HEK293T (cell line): ENCODE results near the gene CSRP1.

Experiments used
- CTCF ChIA-PET: fragments of 350-600 bp; formaldehyde crosslinking; extraction: SDS; loops from one replicate; lab custom pipeline; 2021; ENCODE audit warnings: antibody characterized with exemption, inconsistent platforms; lab: Yijun Ruan, JAX
- POLR2A ChIA-PET: fragments of 350-600 bp; formaldehyde crosslinking; extraction: SDS; loops from one replicate; lab custom pipeline; 2020; ENCODE audit warnings: antibody characterized with exemption, inconsistent platforms; lab: Yijun Ruan, JAX
- DNase-seq: peaks from one replicate; pipeline ENCODE4 v3.0.0; 2012; ENCODE audit warnings: mixed read lengths; ENCODE audit errors: extremely low spot score
- ARNT ChIP-seq: fragments of 450-650 bp; IDR thresholded peaks from 2 replicates; pipeline ENCODE4 v1.6.1; 2017; ENCODE audit warnings: mild to moderate bottlenecking
- BHLHE40 ChIP-seq: fragments of 450-650 bp; IDR thresholded peaks from 2 replicates; pipeline ENCODE4 v1.6.1; 2016; ENCODE audit warnings: mild to moderate bottlenecking, moderate library complexity, borderline replicate concordance
- CTBP1 ChIP-seq: fragments of 450-650 bp; IDR thresholded peaks from 2 replicates; pipeline ENCODE4 v1.6.1; 2016; ENCODE audit warnings: borderline replicate concordance
- ELF4 ChIP-seq: fragments of 450-650 bp; IDR thresholded peaks from 2 replicates; pipeline ENCODE4 v1.6.1; 2017; ENCODE audit warnings: antibody characterized with exemption
- FOXA1 ChIP-seq: fragments of 450-650 bp; IDR thresholded peaks from 2 replicates; pipeline ENCODE4 v1.6.1; 2016; ENCODE audit warnings: mild to moderate bottlenecking
- FOXK2 ChIP-seq: fragments of 450-650 bp; IDR thresholded peaks from 2 replicates; pipeline ENCODE4 v1.6.1; 2016; ENCODE audit warnings: mild to moderate bottlenecking
- FOXM1 ChIP-seq: fragments of 450-650 bp; IDR thresholded peaks from 2 replicates; pipeline ENCODE4 v1.6.1; 2017; ENCODE audit warnings: mild to moderate bottlenecking, borderline replicate concordance
- HDGF ChIP-seq: fragments of 450-650 bp; IDR thresholded peaks from 2 replicates; pipeline ENCODE4 v1.6.1; 2017; ENCODE audit warnings: antibody characterized with exemption, borderline replicate concordance
- L3MBTL2 ChIP-seq: fragments of 450-650 bp; conservative IDR thresholded peaks from 2 replicates; pipeline ENCODE4 v1.6.1; 2016; ENCODE audit warnings: mild to moderate bottlenecking
- LEF1 ChIP-seq: fragments of 450-650 bp; IDR thresholded peaks from 2 replicates; pipeline ENCODE4 v1.6.1; 2017; ENCODE audit warnings: mild to moderate bottlenecking, borderline replicate concordance
- NFRKB ChIP-seq: fragments of 450-650 bp; IDR thresholded peaks from 2 replicates; pipeline ENCODE4 v1.6.1; 2016; ENCODE audit warnings: mild to moderate bottlenecking, moderate library complexity
- SP1 ChIP-seq: fragments of 450-650 bp; IDR thresholded peaks from 2 replicates; pipeline ENCODE4 v1.6.1; 2017
- SUZ12 ChIP-seq: fragments of 450-650 bp; IDR thresholded peaks from 2 replicates; pipeline ENCODE4 v1.6.1; 2016; ENCODE audit warnings: mild to moderate bottlenecking
- TARDBP ChIP-seq: fragments of 450-650 bp; IDR thresholded peaks from 2 replicates; pipeline ENCODE4 v1.6.1; 2016
- ZNF384 ChIP-seq: fragments of 450-650 bp; IDR thresholded peaks from 2 replicates; pipeline ENCODE4 v1.6.1; 2016
- TF ChIP-seq, protein P1 (sequence below): fragments of 450-650 bp; IDR thresholded peaks from 2 replicates; pipeline ENCODE4 v1.6.1; 2016

Gene CSRP1

DNA sequence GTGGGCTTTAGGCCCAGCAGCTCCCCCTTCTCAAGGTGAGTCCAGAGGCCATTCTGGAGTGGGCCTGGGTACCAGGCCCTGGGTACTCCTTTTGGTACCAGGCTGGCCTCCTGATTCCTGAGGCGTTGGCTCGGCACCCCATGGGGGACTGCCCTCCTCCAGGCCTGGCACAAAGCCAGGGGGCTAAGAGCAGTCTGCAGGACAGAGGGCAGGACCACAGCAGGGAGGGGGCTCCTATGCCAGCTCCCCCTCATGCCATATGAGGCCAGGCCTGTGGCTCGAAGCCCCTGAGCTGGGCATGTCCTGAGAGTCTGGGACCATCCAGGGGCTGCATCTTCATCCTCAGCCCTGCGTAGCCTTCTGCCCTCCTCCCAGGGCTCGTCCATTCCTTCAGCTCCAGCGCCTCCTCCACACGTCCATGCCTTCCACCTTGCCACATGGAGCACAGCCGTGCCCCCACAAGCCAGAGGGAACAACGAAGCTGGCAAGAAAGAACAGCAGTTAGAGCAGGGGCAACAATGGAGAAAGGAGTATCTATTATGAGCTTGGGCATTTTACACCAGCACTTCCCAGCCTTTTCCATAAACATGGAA lies 41.1 kb downstream of the CSRP1 start:
- no peak for TF ChIP-seq FOXA1
- no peak for TF ChIP-seq BHLHE40
- TF ChIP-seq, protein P1, sequence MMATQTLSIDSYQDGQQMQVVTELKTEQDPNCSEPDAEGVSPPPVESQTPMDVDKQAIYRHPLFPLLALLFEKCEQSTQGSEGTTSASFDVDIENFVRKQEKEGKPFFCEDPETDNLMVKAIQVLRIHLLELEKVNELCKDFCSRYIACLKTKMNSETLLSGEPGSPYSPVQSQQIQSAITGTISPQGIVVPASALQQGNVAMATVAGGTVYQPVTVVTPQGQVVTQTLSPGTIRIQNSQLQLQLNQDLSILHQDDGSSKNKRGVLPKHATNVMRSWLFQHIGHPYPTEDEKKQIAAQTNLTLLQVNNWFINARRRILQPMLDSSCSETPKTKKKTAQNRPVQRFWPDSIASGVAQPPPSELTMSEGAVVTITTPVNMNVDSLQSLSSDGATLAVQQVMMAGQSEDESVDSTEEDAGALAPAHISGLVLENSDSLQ: no peak
- no peak for TF ChIP-seq ELF4
- TF ChIP-seq ZNF384: no peak
- TF ChIP-seq HDGF: no peak
- TF ChIP-seq SP1: no peak
- no peak for TF ChIP-seq ARNT
- TF ChIP-seq CTBP1: no peak
- no peak for TF ChIP-seq NFRKB
- no peak for TF ChIP-seq LEF1
- TF ChIP-seq TARDBP: no peak
- no peak for TF ChIP-seq FOXK2
- no peak for TF ChIP-seq FOXM1
- TF ChIP-seq SUZ12: no peak
- TF ChIP-seq L3MBTL2: no peak
- CTCF ChIA-PET: interaction anchor here (0.8 kb wide), 1 partner anchor 30 kb away, joined by 3 read pairs; no protein-coding TSS in a partner anchor
- POLR2A ChIA-PET: no interaction called here
- DNase-seq: no peak

DNA sequence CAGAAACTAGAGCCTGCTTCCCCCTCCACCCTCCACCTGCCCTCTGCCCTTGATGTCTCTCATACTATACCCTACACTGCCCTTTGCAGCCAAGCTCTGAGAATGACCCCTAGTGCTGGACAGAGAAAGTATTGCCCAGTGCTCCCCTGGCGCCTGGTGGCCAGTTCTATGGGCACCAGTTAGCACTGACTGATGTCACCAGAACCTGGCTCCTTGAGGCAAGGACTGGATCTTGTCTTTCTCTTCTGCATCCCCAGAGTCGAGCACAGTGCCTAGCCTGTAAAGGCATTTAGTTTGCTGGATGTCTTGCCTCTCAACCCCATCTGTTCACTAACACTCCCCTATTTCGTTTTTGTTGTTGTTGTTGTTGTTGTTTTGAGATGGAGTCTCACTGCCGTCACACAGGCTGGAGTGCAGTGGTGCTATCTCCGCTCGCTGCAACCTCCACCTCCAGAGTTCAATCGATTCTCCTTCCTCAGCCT lies 43.8 kb downstream of the CSRP1 start:
- no peak for DNase-seq
- POLR2A ChIA-PET: no interaction called here
- TF ChIP-seq, protein P1: no peak
- no peak for TF ChIP-seq FOXM1
- no peak for TF ChIP-seq ZNF384
- TF ChIP-seq BHLHE40: no peak
- TF ChIP-seq FOXA1: no peak
- no peak for TF ChIP-seq ARNT
- no peak for TF ChIP-seq LEF1
- no peak for TF ChIP-seq L3MBTL2
- TF ChIP-seq FOXK2: no peak
- no peak for TF ChIP-seq SUZ12
- CTCF ChIA-PET: interaction anchor here (0.6 kb wide), 1 partner anchor 28 kb away, joined by 3 read pairs; no protein-coding TSS in a partner anchor

DNA sequence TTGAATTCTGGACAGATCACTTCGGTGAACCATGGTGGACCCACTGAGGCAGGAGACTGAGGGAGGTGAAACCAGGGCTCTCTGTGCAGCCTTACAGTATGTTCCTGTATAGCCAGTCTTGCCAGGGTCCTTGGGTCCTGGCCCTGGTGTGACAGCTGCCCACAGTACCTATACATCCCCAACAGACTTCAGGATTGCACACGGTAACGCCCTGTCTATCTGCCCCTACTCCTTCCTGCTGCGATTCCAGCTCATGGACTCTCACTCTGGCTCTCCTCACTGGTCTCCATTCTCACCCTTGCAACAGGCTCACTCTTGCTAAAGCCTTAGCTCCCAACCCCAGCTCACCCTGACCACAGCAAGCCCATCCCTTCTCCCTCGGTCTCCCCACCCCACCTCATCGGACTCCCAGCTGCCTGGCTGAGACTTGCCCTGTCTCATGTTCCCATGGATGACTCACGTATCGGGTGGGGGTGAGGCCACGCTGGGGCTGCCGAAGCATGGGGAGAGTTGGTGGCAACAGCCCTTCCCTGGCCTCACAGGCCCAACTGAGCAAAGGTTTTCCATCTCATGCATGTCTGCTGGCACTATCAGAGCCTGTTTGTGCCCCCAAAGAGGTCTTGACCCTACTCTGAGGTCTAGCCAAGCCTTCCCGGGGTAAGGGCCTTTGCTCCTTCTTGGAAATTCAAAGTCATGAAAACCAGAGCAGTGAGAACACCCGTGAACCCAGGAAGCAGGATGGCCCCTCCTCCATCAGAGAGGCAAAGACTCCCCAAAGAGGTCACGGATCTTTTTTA lies 45.1 kb downstream of the CSRP1 start:
- CTCF ChIA-PET: interaction anchor here (0.7 to 3.0 kb wide), 4 partner anchors 14 to 51 kb away, joined by 3 to 10 read pairs (median 6); no protein-coding TSS in a partner anchor
- POLR2A ChIA-PET: interaction anchor here (1.1 kb wide), 1 partner anchor 20 kb away, joined by 4 read pairs; no protein-coding TSS in a partner anchor
- TF ChIP-seq L3MBTL2 (peak; percentile 39), FOXM1 (no peak), SP1 (no peak), NFRKB (no peak)
- peak; percentile 61 for DNase-seq

DNA sequence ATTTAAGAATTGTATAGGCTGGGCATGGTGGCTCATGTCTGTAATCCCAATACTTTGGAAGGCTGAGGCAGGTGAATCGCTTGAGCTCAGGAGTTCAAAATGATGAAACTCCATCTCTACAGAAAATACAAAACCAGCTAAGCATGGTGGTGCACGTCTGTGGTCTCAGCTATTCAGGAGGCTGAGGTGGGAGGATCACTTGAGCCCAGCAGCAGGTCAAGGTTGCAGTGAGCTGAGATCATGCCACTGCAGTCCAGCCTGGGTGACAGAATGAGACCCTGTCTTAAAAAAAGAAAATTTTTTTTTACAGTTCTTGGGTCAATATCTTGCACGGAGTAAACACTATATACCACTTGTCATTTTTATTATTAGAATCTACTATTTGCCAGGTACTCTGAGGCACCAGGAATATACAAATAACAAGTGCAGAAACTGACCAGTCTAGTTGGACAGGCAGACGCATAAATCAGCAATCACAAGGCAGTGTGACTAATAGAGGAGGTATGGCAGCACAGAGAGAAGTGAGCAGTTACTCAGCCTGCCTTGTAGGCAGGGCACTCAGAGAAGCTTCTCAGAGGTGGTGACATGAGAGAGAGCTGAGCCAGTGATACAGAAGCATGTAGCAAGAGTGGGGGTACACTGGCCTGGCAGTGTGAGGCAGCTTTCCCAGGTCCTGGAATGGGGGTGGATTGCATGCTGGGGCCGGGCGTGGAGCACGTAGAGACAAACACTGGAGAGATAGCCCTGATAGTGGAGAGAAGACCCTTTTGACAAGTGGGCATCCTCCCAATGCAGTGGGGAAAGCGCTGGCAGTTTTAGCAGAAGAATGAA lies 45.9 kb downstream of the CSRP1 start:
- TF ChIP-seq FOXK2 (no peak), BHLHE40 (no peak), SUZ12 (no peak), LEF1 (no peak), FOXA1 (no peak), HDGF (no peak)
- ChIA-PET CTCF (interaction anchor here (0.7 to 3.0 kb wide), 4 partner anchors 13 to 52 kb away, joined by 3 to 10 read pairs (median 6); no protein-coding TSS in a partner anchor), POLR2A (interaction anchor here (1.1 to 1.3 kb wide), 2 partner anchors 8 to 21 kb away, joined by 4 read pairs; partner anchors contain the start of gene PHLDA3)
- DNase-seq: no peak

DNA sequence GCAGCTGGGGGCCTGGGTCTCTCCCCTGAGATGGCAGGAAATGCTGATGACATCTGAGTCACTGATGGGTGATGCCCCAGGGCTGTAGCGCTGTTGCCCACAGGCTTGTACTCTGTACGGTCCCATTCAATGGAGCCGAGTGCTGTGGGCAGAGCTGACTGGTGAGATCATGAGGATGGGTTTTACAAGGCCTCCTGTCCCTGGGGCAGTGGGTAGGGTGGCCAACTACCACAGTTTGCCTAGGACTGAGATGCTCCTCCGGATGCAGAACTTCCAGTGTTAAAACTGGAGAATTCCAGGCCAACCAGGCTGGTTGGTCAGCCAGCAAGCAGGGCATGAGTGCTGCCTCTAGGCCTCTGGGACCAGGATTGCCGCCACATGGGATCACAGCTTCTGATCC lies 47.1 kb downstream of the CSRP1 start:
- CTCF ChIA-PET: interaction anchor here (3.0 kb wide), 1 partner anchor 12 kb away, joined by 10 read pairs; no protein-coding TSS in a partner anchor
- no peak for TF ChIP-seq ARNT
- TF ChIP-seq BHLHE40: no peak
- no peak for TF ChIP-seq NFRKB
- no peak for TF ChIP-seq TARDBP
- no peak for TF ChIP-seq FOXK2
- no peak for TF ChIP-seq FOXA1
- no peak for TF ChIP-seq L3MBTL2
- TF ChIP-seq SP1: no peak
- TF ChIP-seq, protein P1: no peak
- TF ChIP-seq LEF1: no peak
- TF ChIP-seq CTBP1: no peak
- no peak for TF ChIP-seq ZNF384
- TF ChIP-seq FOXM1: no peak
- TF ChIP-seq ELF4: no peak
- no peak for TF ChIP-seq SUZ12
- no peak for TF ChIP-seq HDGF
- POLR2A ChIA-PET: interaction anchor here (1.3 kb wide), 1 partner anchor 10 kb away, joined by 4 read pairs; the partner anchor contains the start of gene PHLDA3
- no peak for DNase-seq
